ENCODE results near the gene XPC. TPM values are rescaled to one million over a fixed set of nuclear protein-coding genes. Genes with fewer than 3 reads are reported as not detected.

Gene XPC
- total RNA-seq, 1 experiment from 2014 or later, result 57.2 TPM

DNA sequence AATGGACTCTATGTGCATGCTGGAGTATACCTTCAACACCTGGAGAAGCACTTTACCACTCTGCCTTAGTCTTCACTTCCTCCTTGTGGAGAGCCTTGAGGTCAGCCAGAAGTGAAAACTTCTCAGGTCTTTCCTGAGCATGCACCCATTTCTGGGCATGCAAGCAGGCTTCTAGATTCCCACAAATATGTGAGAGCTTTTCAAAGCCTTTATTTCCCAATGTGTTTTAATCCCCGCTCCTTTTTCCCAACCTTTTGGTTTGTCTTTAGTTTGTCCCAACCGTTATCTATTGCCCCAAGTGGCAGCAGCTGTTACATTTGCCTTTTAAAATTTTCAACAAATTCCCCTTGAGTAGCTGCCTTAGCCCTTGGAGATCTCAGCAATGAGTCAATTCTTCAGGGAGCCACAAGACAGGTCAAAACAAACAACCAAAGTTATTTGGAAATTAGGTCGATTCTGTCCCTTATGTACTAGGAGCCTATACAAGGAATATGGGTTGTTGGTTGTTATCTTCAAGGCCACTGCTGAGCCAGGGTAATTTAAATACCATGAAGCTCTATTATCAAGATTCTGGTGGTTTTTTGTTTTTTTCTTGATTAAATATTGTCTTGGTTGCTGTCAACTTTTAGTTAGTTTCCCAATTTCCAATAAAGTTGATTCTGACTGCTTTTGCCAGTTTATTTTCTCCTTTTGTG is 44.6 kb upstream of the XPC start:
- no peak overlapping the region for H3K27ac ChIP-seq (ENCODE audit: low read depth, low read length, poor library complexity, severe bottlenecking)
- TF ChIP-seq, protein P1, sequence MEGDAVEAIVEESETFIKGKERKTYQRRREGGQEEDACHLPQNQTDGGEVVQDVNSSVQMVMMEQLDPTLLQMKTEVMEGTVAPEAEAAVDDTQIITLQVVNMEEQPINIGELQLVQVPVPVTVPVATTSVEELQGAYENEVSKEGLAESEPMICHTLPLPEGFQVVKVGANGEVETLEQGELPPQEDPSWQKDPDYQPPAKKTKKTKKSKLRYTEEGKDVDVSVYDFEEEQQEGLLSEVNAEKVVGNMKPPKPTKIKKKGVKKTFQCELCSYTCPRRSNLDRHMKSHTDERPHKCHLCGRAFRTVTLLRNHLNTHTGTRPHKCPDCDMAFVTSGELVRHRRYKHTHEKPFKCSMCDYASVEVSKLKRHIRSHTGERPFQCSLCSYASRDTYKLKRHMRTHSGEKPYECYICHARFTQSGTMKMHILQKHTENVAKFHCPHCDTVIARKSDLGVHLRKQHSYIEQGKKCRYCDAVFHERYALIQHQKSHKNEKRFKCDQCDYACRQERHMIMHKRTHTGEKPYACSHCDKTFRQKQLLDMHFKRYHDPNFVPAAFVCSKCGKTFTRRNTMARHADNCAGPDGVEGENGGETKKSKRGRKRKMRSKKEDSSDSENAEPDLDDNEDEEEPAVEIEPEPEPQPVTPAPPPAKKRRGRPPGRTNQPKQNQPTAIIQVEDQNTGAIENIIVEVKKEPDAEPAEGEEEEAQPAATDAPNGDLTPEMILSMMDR (conservative IDR thresholded peaks at IDR 0.05; ENCODE audit: low read depth, low read length), result no peak
- no peak for TF ChIP-seq EZH2 (IDR thresholded peaks at IDR 0.05; ENCODE audit: borderline replicate concordance, low read depth, low read length, poor library complexity, severe bottlenecking)
- H3K36me3 ChIP-seq (ENCODE audit: insufficient read depth, low read length, poor library complexity, severe bottlenecking), result no peaks in the 10 kb centered on the region
- CTCF ChIA-PET, result interaction anchor here (0.5 kb wide), 1 partner anchor 245 kb away, joined by 5 read pairs; no protein-coding TSS in a partner anchor
- no peaks in the 10 kb centered on the region for H3K4me1 ChIP-seq (ENCODE audit: insufficient read depth, low read length, poor library complexity, severe bottlenecking)
- H3K27me3 ChIP-seq (replicated peaks; ENCODE audit: insufficient read depth, low read depth, low read length, poor library complexity), result no peaks in the 10 kb centered on the region
- POLR2A ChIA-PET (ENCODE audit: low non-redundant PET), result no interaction called here
- H3K4me3 ChIP-seq (ENCODE audit: low read depth, low read length, poor library complexity, severe bottlenecking), result no peak overlapping the region
- no TSS peak for BruUV-seq (replicated peaks)
- no peak for DNase-seq (ENCODE audit: low spot score)
- peaks cover 4% of the 10 kb centered on the region for H3K9me3 ChIP-seq (ENCODE audit: low read depth, low read length, poor library complexity, severe bottlenecking)
- intact Hi-C loops (cut with micrococcal nuclease; ENCODE audit: unreplicated experiment), result no loop called here

DNA sequence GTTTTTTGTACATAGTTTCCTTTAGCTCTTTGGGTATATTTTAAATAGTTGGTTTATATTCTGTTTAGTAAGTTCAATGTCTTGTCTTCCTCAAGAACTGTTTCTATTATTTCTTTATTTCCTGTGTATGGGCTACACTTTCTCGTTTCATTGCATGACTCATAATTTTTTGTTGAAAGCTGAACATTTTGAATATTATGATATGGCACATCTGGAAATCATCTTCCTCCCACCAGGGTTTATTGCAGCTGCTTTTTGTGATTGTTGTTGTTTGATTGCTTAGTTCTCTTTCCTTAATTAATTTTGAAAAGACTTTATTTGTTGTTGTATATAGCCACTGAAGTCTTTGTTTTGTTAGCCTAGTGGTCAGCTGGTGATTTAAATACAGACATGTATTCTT is 44.1 kb upstream of the XPC start:
- H3K27me3 ChIP-seq (replicated peaks; ENCODE audit: insufficient read depth, low read depth, low read length, poor library complexity), result no peaks in the 10 kb centered on the region
- DNase-seq (ENCODE audit: low spot score), result no peak
- POLR2A ChIA-PET (ENCODE audit: low non-redundant PET), result no interaction called here
- no peaks in the 10 kb centered on the region for H3K4me1 ChIP-seq (ENCODE audit: insufficient read depth, low read length, poor library complexity, severe bottlenecking)
- no peak overlapping the region for H3K4me3 ChIP-seq (ENCODE audit: low read depth, low read length, poor library complexity, severe bottlenecking)
- no TSS peak for BruUV-seq (replicated peaks)
- no peaks in the 10 kb centered on the region for H3K36me3 ChIP-seq (ENCODE audit: insufficient read depth, low read length, poor library complexity, severe bottlenecking)
- H3K27ac ChIP-seq (ENCODE audit: low read depth, low read length, poor library complexity, severe bottlenecking), result no peak overlapping the region
- TF ChIP-seq, protein P1 (conservative IDR thresholded peaks at IDR 0.05; ENCODE audit: low read depth, low read length), result no peak
- TF ChIP-seq EZH2 (IDR thresholded peaks at IDR 0.05; ENCODE audit: borderline replicate concordance, low read depth, low read length, poor library complexity, severe bottlenecking), result no peak
- CTCF ChIA-PET, result no interaction called here
- intact Hi-C loops (cut with micrococcal nuclease; ENCODE audit: unreplicated experiment), result no loop called here
- H3K9me3 ChIP-seq (ENCODE audit: low read depth, low read length, poor library complexity, severe bottlenecking), result peaks cover 4% of the 10 kb centered on the region

DNA sequence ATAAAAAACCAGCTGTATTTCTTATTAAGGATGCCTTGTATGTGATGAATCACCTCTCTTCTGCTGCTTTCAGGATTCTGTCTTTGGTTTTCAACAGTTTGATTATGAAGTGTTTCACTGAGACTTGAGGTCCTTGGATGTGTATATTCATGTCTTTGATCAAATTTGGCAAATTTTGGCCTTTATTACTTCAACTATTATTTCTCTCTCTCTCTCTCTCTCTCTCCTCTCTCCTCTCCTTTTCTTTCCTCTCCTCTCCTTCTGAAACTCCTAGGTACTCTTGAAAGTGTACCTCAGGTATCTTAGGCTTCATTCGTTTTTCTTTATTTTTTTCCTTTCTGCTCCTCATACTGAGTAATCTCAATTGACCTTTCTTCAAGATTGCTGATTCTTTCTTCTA is 43.5 kb upstream of the XPC start:
- DNase-seq (ENCODE audit: low spot score), result no peak
- Histone ChIP-seq H3K4me1 (ENCODE audit: insufficient read depth, low read length, poor library complexity, severe bottlenecking) (no peaks in the 10 kb centered on the region), H3K27ac (ENCODE audit: low read depth, low read length, poor library complexity, severe bottlenecking) (no peak overlapping the region), H3K9me3 (ENCODE audit: low read depth, low read length, poor library complexity, severe bottlenecking) (peaks cover 4% of the 10 kb centered on the region), H3K27me3 (replicated peaks; ENCODE audit: insufficient read depth, low read depth, low read length, poor library complexity) (no peaks in the 10 kb centered on the region), H3K4me3 (ENCODE audit: low read depth, low read length, poor library complexity, severe bottlenecking) (no peak overlapping the region), H3K36me3 (ENCODE audit: insufficient read depth, low read length, poor library complexity, severe bottlenecking) (no peaks in the 10 kb centered on the region)
- POLR2A ChIA-PET (ENCODE audit: low non-redundant PET), result no interaction called here
- TF ChIP-seq, protein P1 (conservative IDR thresholded peaks at IDR 0.05; ENCODE audit: low read depth, low read length), result no peak
- no peak for TF ChIP-seq EZH2 (IDR thresholded peaks at IDR 0.05; ENCODE audit: borderline replicate concordance, low read depth, low read length, poor library complexity, severe bottlenecking)
- CTCF ChIA-PET, result no interaction called here
- no TSS peak for BruUV-seq (replicated peaks)
- intact Hi-C loops (cut with micrococcal nuclease; ENCODE audit: unreplicated experiment), result no loop called here
